Activated gamma-delta T cell treated with Interleukin-2 at 50 U/mL for 16 hours (primary cell): ENCODE results near the gene RAB8A.

Source experiments
- DNase-seq: peaks from one replicate; pipeline ENCODE4 v3.0.0-alpha.2; 2020

The RAB8A gene

DNA sequence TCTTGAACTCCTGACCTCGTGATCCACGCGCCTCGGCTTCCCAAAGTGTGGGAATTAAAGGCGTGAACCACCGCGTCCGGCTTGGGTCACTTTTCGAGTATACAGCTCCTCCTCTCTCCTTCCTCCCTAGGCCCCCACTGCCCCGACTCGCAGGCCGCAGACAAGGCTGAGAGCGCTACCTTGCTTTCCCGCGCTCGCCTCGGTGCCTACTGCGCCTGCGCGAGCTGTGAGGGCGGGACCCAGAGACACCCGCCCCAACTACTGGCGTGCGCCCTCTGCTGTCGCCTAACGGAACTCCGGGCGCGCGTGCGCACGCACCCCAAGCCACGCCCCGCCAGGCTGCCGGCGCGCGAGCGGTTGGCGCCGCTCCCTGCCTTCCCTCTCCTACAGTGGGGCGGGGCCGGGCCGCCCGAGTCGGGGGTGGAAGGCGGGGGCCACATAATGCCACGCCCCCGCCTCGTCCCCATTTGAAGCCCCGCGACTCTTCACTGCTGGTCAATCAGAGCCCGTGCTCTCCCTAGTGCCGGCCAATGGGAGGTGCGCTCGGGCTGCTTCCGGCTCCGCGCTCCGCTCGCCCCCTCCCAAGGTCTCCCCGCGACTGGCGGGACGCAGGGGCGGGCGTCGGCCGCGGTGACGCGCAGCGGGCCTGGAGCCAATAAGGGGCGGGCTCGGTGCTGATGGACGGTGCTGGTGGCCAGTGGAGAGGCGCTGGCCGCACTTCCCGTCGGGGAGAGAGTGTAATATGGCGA is at the start of gene RAB8A:
Gene RAB8A (plus strand): TSS at position 730 of the 749 bp plus-strand sequence. CDS start 13 bp downstream, at position 743.
- DNase-seq, result peak; percentile 98

DNA sequence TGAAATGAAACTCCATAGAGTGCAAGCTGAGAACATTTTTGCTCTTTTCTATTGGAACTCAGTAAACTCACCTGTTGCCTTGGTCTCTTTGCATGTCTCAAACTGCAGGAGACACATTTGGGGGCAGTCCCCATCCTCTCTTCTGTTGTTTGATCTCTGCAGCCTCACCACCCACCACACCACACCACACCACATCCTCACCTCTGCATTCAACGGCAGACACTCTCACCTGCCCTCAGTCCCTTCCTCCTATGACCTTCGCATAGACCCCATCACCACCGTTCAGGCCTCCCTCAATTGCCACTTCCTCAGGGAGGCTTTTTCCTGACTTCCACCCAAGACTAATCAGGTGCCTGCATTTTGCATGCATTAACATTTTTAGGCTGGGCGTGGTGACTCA is 49.7 kb upstream of the RAB8A start:
- DNase-seq, result peak; percentile 46

GRCh38 chr19:16062789-16063188 is 48.9 kb upstream of the RAB8A start:
- peak; percentile 71 for DNase-seq

GRCh38 chr19:16064209-16064889 is 47.3 kb upstream of the RAB8A start:
- DNase-seq, result no peak

DNA sequence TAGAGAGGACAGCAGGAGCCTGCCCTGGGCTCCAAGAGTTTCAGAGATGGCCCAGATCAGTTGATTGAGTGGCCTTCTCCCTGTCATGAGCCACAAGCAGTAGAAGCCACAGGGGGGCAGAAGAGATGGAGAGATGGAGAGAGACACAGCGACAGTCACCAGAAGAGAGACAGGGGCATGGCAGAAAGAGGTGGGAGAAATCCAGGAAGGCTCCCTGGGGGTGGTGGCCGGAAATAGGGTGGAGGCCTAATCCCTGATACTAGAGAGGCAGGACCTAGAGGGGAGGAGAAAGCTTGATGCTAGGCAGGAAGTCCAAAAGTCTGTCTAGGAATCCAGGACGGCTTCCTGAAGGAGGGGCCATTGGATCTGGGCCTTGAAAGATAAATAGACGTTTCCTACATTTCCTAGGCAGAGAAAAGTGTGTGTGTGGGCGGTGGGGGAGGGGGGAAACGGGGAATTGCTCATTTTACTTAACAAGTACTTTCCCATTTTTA is 45.0 kb upstream of the RAB8A start:
- peak; percentile 41 for DNase-seq

GRCh38 chr19:16067205-16067938 is 44.3 kb upstream of the RAB8A start:
- DNase-seq, result no peak

- DNase-seq, result no peak
Observed at GRCh38 chr19:16068696-16069259, 42.9 kb upstream of the RAB8A start.

DNA sequence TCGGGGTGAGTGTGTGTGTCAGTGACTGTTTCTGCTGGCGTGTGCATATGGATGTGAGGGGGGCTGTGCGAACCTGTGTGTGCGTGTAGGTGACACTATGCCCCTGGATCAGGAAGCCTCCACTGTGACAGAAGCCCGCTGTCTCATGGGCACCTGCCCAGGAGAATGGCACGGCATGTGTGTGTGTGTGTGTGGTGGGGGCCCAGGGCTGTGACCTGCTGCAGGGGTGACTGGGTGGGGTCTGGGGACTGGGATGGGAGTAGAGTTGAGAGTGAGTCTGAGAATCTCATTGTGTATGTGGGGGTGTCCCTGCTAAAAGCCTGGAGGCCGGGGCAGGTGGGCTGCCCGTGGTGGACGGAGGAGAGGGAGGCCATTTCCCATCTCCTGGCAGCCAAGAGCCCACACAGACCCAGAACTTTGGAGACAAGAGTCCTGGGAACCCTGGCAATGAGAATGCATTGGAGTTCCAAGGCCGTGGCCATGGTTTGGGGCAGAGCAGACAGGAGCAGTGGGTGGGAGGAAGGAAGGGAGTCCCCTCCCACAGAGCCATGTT is 41.8 kb upstream of the RAB8A start:
- DNase-seq, result no peak

GRCh38 chr19:16070366-16070990 is 41.2 kb upstream of the RAB8A start:
- peak; percentile 83 for DNase-seq

GRCh38 chr19:16071072-16071691 is 40.5 kb upstream of the RAB8A start:
- no peak for DNase-seq

DNA sequence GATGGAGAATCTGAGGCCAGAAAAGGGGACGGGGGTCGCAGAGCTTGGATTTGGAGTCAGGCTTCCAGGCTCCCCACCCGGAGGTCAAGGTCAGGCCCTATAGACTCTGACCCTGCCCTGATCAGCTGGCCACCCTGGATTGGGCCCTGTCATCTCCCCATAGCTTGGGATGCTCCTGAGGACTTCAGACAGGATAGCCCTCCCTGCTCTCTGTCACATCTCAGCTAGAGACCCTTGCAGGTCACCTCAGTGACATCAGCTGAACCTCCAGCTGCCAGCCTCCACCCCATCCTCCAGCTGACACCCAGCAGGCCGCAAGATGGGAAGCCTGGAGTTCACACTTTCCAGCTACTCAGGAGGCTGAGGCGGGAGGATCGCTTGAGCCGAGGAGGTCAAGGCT is 38.2 kb upstream of the RAB8A start:
- no peak for DNase-seq

DNA sequence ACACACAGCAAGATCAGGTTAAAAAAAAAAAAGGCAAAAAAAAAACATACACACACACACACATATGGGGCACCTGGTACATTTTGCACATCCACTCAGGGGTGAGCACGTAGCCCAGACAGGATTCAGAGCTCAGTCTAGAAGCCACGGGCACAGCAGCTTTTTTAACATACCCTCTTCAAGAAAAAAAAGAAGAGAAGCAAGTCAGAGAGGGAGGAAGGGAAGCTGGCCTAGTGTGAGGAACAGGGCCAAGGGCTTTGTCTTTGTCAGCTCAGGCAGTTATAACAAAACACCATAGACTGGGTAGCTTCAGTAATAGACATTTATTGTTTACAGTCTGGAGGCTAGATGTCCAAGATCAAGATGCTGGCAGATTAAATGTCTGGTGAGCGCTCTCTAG is 37.7 kb upstream of the RAB8A start:
- no peak for DNase-seq

DNA sequence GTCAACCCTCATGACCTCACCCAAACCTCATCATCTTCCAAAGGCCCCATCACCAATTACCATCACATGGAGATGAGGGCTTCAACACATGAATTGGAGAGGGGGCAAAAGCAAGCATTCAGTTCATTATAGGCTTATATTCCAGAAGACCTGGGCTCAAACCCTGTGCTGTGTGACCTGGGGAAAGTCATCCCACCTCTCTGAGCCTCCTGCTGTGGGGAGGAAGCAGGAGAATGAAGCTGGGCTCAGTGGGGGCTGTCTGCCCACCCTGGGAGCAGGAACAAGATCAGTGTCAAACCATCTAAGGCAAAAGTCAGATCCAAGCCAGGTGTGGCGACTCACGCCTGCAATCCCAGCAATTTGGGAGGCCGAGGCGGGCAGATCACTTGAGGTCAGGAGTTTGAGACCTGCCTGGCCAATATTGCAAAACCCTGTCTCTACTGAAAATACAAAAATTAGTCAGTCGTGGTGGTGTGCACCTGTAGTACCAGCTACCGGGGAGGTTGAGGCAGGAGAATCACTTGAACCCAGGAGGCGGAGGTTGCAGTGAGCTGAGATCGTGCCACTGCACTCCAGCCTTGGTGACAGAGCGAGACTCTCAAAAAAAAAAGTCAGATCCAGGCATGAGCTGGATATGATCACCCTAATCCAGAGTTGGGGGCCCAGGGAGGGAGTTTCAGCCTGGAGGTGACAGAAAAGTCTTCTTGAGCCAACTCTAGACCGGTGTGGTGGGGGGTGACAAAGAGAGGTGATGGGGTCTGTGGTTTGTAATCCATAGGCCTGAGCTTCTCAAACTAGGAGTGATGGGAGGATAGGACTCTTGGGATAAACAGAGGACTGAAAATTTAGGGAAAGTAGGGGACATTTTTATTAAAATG is 37.0 kb upstream of the RAB8A start:
- no peak for DNase-seq

DNA sequence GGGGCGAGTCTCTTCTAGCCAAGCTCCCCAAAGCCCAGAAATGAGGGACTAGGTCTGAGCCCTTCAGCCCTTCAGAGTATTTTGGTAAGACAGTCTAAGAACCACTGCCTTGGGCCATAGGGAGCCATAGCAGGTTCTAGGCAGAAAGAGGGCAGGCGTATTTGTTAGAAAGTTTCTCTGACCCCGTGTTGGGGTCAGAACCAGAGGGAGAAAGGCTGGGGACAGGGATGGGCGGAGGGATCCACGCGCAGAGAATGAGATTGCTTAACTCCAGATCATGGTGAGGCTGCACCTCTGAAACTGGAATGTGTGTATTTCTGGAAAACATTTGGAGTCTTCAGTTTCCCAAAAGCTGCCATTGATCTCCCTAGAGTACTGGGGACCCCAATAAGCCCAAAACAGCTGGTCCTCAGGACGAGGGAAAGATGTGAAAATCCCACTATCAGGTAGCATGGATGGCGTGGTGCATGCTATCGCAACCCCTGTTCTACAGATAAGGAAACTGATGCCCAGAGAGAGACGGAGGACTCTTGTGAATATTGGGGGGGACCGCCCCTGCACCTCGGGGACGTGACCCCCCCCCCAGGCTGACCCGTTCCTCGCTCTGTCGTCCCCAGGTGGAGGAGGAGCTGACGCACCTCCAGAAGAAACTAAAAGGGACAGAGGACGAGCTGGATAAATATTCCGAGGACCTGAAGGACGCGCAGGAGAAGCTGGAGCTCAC is 36.1 kb upstream of the RAB8A start:
- DNase-seq, result no peak

DNA sequence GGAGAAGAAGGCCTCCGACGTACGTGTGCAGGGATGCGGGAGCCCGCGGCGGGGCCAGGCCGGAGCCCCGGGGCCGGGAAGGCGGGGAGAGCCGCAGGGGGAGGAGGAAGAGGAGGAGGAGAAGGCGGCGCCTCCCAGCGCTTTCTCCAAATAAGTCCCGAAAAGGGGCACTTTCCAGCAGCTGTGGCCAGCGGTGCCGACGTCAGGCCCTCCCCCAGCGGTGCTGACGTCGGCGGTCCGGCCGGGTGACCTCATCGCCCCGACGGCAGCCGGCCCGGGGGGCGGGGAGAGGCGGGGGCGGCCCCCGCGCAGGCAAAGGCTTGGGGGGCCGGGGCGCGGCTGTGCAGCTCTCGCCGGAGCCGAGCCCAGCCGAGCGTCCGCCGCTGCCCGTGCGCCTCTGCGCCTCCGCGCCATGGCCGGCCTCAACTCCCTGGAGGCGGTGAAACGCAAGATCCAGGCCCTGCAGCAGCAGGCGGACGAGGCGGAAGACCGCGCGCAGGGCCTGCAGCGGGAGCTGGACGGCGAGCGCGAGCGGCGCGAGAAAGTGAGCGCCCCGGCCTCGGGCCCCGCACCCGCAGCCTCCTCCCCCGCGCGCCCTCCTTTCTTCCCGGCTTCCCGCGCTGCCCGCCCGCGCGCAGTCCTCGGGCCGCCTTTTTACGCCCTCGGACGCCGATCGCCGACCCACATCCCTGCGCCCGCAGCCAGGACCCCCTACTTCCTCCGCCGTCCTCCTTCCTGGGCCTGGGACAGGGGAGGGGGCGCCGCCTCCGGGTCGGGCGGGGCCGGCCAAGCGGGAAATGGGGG is 35.3 kb upstream of the RAB8A start, which contains the start of gene TPM4:
Gene TPM4 (plus strand): TSS at position 342 of the 804 bp plus-strand sequence. CDS start 71 bp downstream, at position 413.
- peak; percentile 70 for DNase-seq

- DNase-seq, result peak; percentile 27
Observed at GRCh38 chr19:16076958-16077611, 34.6 kb upstream of the RAB8A start.

DNA sequence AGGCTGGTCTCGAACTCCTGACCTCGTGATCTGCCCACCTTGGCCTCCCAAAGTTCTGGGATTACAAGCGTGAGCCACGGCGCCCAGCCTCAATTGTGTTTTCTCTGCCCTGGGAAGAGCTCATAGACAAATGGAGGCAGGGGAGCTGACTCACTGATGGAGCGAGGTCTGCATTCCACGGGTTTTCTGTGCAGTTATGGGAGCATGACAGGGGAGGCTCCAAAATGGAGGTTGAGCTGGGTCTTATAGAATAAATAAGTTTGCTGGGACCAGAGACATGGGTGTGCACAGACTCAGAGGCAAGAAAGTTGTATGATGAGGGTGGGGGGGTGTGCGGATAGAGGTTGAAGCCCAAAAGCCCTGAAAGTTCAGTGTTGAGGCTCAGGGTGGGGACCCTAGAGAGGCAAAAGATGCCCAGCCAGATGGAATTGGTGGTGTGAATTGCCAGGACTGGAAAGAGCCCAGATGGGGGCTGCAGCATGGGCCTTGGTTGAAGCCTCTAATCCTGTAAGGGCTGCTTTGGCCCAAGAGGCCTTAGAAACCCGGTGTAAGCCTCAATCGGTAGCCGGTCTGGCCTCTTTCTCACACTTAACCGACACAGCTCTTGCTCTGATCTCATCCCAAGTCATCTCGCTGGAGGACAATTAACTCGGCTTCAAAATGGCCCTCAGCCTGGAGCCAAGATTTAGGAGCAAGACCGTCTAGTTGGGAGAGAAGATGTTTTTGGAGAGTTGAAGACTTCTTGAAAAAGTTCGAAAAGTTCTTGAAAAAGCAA is 33.5 kb upstream of the RAB8A start:
- DNase-seq, result no peak
